HEK293T (cell line): ENCODE results near the gene PCDHGA9.
"Not testable (repeated sequence)": the region's sequence is repeated elsewhere in the genome, so short reads cannot be mapped to it uniquely, and the experiment has no call there.

ENCODE experiments used
- ELF4 ChIP-seq: fragments of 450-650 bp; IDR thresholded peaks from 2 replicates; pipeline ENCODE4 v1.6.1; 2017; ENCODE audit warnings: antibody characterized with exemption
- PKNOX1 ChIP-seq: fragments of 450-650 bp; IDR thresholded peaks from 2 replicates; pipeline ENCODE4 v1.6.1; 2016

- not testable (repeated sequence) for TF ChIP-seq PKNOX1, ELF4
These were observed 29.7 kb downstream of the PCDHGA9 start for GRCh38 chr5:141432308-141432707.
